GM19395 (cell line): Measurements from ENCODE around the gene ASXL2.
"Not testable (repeated sequence)": the region's sequence is repeated elsewhere in the genome, so short reads cannot be mapped to it uniquely, and the experiment has no call there.

Experiments
- ATAC-seq: cut with Tn5 transposase; IDR thresholded peaks from one replicate; pipeline ENCODE4 v1.9.1; 2021; ENCODE audit warnings: mild to moderate bottlenecking, moderate library complexity; ENCODE audit not compliant: unreplicated experiment

ASXL2 gene

GRCh38 chr2:25742501-25742900 lies 135.8 kb downstream of the ASXL2 start:
- ATAC-seq, result no peak

GRCh38 chr2:25740810-25741381 lies 137.4 kb downstream of the ASXL2 start:
- ATAC-seq, result no peak

- no peak for ATAC-seq
Measured at GRCh38 chr2:25738383-25739343, 139.6 kb downstream of the ASXL2 start.

GRCh38 chr2:25736899-25737515 lies 141.3 kb downstream of the ASXL2 start:
- no peak for ATAC-seq

DNA sequence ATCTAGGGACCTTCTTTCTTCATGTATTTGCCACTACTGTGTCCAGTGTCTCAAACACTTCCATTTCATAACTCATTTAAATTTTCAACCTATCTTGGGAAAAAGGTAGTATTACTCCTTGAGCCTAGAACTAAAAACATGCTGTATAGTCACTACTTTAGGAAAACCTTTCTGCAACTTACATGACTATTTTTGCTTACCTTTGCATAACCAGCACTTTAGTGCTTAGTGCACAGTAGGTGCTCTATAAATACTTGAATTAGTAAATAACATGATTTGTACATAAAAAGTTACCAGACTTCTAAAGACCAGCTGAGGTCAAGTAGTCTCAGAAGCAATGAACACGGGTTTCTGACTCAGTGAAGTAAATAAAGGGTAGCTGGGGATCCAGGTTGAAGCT lies 142.5 kb downstream of the ASXL2 start:
- ATAC-seq, result no peak

- ATAC-seq, result no peak
Measured at GRCh38 chr2:25728559-25728958, 149.7 kb downstream of the ASXL2 start.

- ATAC-seq, result no peak
Measured at GRCh38 chr2:25726522-25726921, 151.8 kb downstream of the ASXL2 start.

DNA sequence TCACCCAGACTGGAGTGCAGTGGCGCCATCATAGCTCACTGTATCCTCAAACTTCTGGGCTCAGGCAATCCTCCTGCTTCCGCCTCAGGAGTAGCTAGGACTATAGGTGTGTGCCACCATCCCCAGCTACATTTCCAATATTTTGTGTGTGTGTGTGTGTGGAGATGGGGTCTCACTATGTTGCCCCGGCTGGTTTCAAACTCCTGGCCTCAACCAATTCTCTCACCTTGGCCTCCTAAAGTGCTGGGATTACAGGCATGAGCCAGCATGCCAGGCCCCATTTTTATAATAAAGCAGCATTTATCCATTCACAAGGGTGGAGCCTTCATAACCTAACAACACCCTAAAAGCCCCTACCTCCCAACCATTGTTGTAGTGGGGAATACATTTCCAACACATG lies 152.4 kb downstream of the ASXL2 start:
- ATAC-seq, result no peak

DNA sequence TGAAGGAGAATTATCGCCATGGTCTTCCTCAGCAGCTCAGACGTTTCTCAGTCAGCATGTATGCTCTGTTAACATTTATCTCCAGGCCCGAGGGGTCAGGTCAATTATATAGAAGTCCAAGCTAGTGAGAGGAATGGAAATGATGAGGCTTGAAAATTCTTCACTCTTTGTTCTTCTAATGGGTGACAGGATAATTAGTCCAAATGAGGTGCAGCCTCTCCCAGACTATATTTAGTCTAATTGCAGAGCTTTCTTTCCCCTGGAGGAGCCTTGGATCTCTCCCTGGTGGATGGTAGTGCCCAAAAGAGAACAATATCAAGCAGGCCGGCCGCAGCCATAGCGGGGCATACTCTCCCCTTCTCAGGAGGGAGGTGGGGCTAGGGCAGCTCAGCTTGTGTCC lies 153.5 kb downstream of the ASXL2 start:
- ATAC-seq, result no peak

- no peak for ATAC-seq
Measured at GRCh38 chr2:25722224-25722623, 156.1 kb downstream of the ASXL2 start.

DNA sequence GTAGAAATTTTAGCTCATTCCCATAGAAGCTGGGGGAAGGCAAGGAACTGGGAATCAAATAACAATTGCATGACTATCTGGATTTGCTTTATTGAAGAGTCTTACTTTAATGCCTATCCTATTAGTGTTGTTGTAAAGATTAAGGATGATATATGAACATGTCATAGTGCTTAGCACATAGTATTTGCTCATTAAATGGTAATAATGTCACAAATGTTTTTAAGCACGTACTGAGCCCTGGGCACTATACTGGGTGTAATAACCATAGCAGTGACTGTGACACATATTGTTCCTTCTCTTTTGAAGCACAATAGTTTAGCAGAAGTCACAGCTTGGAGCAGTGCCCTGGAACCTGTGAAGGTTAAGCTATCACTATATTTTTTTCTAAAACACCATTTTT lies 157.7 kb downstream of the ASXL2 start:
- ATAC-seq, result no peak

DNA sequence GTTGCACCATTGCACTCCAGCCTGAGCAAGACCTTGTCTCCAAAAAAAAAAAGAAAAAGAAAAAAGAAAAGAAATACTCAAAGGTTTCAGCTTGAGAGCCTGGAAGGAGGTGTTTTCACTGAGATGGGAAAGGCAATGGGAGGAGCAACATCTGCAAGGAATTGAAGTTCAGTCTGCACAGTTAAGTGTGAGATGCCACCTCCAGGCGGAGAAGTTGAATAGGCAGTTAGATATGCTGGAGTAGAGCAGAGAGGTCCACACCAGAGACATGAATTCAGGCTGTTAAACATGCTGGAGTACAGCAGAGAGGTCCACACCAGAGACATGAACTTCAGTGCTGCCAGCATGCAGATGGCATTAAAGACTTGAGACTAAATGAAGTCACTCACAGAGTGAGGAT lies 163.5 kb downstream of the ASXL2 start:
- ATAC-seq, result no peak

DNA sequence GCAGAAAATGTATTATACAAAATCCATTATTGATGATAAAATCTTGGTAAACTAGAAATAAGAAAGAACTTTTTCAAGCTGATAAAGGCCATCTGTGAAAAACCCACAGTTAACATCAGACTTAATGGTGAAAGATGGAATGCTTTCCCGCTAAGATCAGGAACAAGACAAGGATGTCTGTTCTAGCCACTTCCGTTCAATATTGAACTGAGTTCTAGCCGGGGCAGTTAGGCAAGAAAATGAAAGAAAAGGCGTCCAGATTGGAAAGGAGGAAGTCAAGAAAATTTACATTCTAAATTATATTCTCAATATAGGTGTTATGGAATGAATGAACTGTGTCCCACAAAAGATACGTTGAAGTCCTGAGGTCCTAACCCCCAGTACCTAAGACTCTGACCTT lies 165.8 kb downstream of the ASXL2 start:
- ATAC-seq, result no peak

DNA sequence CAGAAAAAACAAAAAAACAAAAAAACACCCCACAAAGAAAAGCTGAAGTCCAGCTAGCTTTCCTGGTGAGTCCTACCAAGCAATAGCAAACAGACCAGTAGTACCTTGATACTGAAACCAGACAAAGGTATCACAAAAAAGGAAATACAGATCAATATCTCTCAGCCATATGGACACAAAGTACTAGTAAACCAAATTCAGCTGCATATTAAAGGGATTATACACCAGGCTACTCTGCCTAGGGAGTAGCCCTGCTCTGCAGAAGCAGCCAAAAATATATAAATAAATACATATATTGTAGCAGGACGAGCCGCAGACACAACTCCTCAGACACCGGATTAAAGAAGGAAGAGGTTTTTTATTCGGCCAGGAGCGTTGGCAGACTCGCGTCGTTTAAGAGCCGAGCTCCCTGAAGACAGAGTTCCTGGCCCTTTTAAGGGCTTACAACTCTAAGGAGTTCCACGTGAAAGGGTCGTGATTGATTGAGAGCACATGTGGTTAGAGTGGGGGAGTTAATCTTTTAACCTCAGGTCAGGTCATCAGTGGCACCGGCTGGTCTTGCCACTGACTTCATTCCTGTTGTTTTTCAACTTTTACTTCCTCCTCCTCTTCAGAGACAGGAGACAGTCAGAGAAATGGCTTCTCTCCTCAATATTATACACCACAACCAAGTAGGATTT lies 166.5 kb downstream of the ASXL2 start:
- no peak for ATAC-seq

GRCh38 chr2:25710750-25711149 lies 167.5 kb downstream of the ASXL2 start:
- no peak for ATAC-seq

- ATAC-seq, result no peak
Measured at GRCh38 chr2:25709349-25709748, 168.9 kb downstream of the ASXL2 start.

DNA sequence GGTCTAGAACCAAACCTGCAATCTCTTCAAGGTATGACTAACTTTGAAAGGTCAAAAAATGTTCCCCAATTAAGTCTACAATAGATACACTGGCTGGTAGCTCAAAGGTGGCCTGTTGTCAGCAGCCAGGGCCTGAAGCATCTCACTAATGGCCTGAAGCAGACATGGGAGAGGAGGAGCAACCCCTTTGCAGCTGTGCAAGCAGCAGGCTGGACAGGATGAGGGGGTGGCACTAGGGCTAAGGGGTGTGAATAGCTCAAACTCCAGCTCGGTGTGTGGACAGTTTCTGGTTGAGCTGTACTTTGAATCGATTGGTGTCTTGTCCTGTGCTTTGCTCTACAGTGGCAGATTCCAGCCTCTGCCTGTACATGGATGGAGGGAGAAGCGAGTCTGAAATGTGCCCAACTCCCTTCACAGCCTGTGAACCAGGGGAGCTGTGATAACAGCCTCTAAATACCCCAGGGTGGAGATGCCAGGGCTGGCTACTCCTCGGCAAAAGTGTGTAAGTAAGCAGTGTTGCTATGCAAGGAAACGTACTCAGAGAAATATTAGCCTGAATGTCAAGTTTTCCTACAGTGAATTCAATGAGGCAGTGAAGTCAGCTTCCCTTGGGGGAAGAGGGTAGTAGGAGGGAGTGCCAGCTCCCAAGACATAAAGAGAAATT lies 170.2 kb downstream of the ASXL2 start:
- no peak for ATAC-seq

- not testable (repeated sequence) for ATAC-seq
Measured at GRCh38 chr2:25705575-25705974, 172.7 kb downstream of the ASXL2 start.

GRCh38 chr2:25701801-25702200 lies 176.5 kb downstream of the ASXL2 start:
- no peak for ATAC-seq

DNA sequence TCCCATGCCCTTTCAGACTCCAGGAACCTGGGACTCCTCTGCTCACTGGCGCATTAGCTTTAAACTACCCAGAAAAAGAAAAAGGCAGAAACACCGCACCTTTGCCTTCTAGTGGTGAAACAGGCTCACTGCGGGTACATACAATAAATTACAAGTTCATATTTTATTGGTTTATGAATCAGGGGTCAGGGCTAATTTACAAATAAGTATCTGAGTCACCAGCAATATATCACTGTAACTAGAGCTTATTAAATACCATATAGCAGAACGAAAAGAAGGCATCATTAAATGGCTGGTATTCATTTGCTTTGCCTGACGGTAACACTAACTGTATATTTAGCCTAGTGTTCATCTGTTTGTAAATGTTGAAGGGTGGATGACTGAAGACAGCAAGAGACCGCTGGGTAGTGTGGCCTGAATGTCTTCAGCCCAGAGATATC lies 178.0 kb downstream of the ASXL2 start:
- no peak for ATAC-seq

GRCh38 chr2:25699216-25699615 lies 179.1 kb downstream of the ASXL2 start:
- ATAC-seq, result no peak
